Measurements from ENCODE around the gene CX3CL1.

Gene CX3CL1

DNA sequence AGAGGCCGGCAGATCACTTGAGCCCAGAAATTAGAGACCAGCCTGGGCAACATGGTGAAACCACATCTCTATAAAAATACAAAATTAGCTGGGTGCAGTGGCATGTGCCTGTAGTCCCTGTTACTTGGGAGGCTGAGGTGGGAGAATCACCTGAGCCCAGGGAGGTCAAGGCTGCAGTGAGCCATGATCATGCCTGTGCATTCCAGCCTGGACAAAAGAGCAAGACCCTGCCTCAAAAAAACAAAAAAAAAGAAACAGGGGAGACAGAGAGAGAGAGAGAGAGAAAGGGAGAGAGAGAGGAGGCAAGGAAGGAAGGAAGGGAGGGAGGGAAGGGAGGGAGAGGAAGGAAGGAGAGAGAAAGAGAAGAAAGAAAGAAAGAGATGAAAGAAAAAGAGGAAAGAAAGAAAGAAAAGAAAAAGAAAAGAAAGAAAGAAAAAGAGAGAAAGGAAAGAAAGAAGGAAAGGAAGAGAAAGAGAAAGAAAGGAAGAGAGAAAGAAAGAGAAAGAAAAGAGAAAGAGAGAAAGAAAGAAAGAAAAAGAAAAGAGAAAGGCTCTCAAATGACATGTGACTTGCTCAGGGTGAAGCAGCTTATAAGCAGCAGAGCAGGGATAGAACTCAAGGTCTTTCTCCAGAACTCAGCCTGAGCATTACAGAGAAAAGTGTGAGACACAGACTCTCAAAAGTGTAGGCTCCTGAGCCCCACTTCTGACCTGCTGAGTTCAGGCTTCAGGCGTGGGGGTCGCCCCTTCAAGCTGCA, 15.5 kb downstream of the CX3CL1 start:
- Histone ChIP-seq H3K4me2 (ENCODE audit: insufficient read depth, low read length) (no peak overlapping the region), H3K4me1 (ENCODE audit: insufficient read depth, low read length) (no peaks in the 10 kb centered on the region), H3K9me3 (ENCODE audit: insufficient read depth, low read length, severe bottlenecking) (no peaks in the 10 kb centered on the region), H2AFZ (ENCODE audit: low read depth, low read length) (no peak overlapping the region), H3K36me3 (ENCODE audit: insufficient read depth, low read length) (no peaks in the 10 kb centered on the region), H3K27me3 (ENCODE audit: insufficient read depth, low read length, poor library complexity) (peaks cover 3% of the 10 kb centered on the region), H3K79me2 (ENCODE audit: insufficient read depth, low read length) (no peaks in the 10 kb centered on the region), H3K27ac (ENCODE audit: low read length) (no peak overlapping the region), H3K4me3 (ENCODE audit: low read depth in 1 of 2, low read length in 2 of 2) (no peak overlapping the region), H4K20me1 (ENCODE audit: insufficient read depth, low read length) (no peaks in the 10 kb centered on the region), H3K9ac (ENCODE audit: low read depth, low read length) (no peak overlapping the region)
- DNase-seq (no peak), ATAC-seq (ENCODE audit: insufficient read depth, low read depth) (no peak)
- no peak for TF ChIP-seq CTCF (IDR thresholded peaks at IDR 0.05; ENCODE audit: borderline replicate concordance, extremely low read depth, low read length, poor library complexity, severe bottlenecking)
- no peak for TF ChIP-seq EZH2 (IDR thresholded peaks at IDR 0.05; ENCODE audit: borderline replicate concordance, low read depth, low read length, severe bottlenecking)

DNA sequence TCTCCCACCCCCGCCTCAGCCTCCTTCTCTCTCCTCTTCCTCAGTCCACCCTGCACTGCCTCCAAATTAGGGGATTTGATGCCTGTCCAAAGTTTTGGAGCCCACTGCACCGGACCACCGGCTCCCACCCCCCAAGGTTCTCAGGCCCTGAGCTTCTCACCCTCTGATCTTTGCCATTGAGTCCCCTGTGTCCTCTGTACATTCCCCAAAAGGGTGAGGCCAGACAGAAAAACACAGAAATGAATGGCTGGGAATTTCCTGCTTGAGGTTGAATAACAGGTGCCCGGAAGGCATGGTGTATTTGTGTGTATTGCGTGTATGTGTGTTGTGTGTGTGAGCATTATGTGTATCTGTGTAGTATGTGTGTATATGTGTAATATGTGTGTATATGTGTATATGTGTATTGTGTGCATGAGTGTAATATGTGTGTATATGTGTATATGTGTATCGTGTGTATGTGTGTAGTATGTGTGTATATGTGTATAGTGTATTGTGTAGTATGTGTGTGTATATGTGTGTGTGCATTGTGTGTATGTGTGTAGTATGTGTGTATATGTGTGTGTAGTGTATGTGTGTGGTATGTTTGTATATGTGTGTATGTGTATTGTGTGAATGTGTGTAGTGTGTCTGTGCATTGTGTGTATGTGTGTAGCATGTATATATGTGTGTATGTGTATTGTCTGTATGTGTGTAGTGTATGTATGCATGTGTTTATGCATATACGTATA, 16.2 kb downstream of the CX3CL1 start:
- Histone ChIP-seq H3K27ac (ENCODE audit: low read length) (no peak overlapping the region), H3K36me3 (ENCODE audit: insufficient read depth, low read length) (no peaks in the 10 kb centered on the region), H3K4me2 (ENCODE audit: insufficient read depth, low read length) (no peak overlapping the region), H3K79me2 (ENCODE audit: insufficient read depth, low read length) (no peaks in the 10 kb centered on the region), H2AFZ (ENCODE audit: low read depth, low read length) (no peak overlapping the region), H3K9me3 (ENCODE audit: insufficient read depth, low read length, severe bottlenecking) (no peaks in the 10 kb centered on the region), H3K9ac (ENCODE audit: low read depth, low read length) (no peak overlapping the region), H3K4me3 (ENCODE audit: low read depth in 1 of 2, low read length in 2 of 2) (no peak overlapping the region), H3K4me1 (ENCODE audit: insufficient read depth, low read length) (no peaks in the 10 kb centered on the region), H3K27me3 (ENCODE audit: insufficient read depth, low read length, poor library complexity) (peaks cover 3% of the 10 kb centered on the region), H4K20me1 (ENCODE audit: insufficient read depth, low read length) (no peaks in the 10 kb centered on the region)
- ATAC-seq (ENCODE audit: insufficient read depth, low read depth), result no peak
- no peak for TF ChIP-seq EZH2 (IDR thresholded peaks at IDR 0.05; ENCODE audit: borderline replicate concordance, low read depth, low read length, severe bottlenecking)
- no peak for TF ChIP-seq CTCF (IDR thresholded peaks at IDR 0.05; ENCODE audit: borderline replicate concordance, extremely low read depth, low read length, poor library complexity, severe bottlenecking)
- DNase-seq, result no peak

- Histone ChIP-seq H3K9ac (ENCODE audit: low read depth, low read length) (no peak overlapping the region), H3K27me3 (ENCODE audit: insufficient read depth, low read length, poor library complexity) (peaks cover 3% of the 10 kb centered on the region), H3K79me2 (ENCODE audit: insufficient read depth, low read length) (no peaks in the 10 kb centered on the region), H3K4me3 (ENCODE audit: low read depth in 1 of 2, low read length in 2 of 2) (no peak overlapping the region), H3K4me1 (ENCODE audit: insufficient read depth, low read length) (no peaks in the 10 kb centered on the region), H3K9me3 (ENCODE audit: insufficient read depth, low read length, severe bottlenecking) (no peaks in the 10 kb centered on the region), H2AFZ (ENCODE audit: low read depth, low read length) (no peak overlapping the region), H3K27ac (ENCODE audit: low read length) (no peak overlapping the region), H3K36me3 (ENCODE audit: insufficient read depth, low read length) (no peaks in the 10 kb centered on the region), H4K20me1 (ENCODE audit: insufficient read depth, low read length) (no peaks in the 10 kb centered on the region), H3K4me2 (ENCODE audit: insufficient read depth, low read length) (no peak overlapping the region)
- DNase-seq (no peak), ATAC-seq (ENCODE audit: insufficient read depth, low read depth) (no peak)
- no peak for TF ChIP-seq CTCF (IDR thresholded peaks at IDR 0.05; ENCODE audit: borderline replicate concordance, extremely low read depth, low read length, poor library complexity, severe bottlenecking)
- no peak for TF ChIP-seq EZH2 (IDR thresholded peaks at IDR 0.05; ENCODE audit: borderline replicate concordance, low read depth, low read length, severe bottlenecking)
Observed at GRCh38 chr16:57389087-57389468, 16.8 kb downstream of the CX3CL1 start.

Measured in DND-41 (cell line).